ENCODE results near the gene RPTOR.

- no peak for TF ChIP-seq POLR2AphosphoS5 (IDR thresholded peaks at IDR 0.05; ENCODE audit: low read depth, low read length)
- no peak for TF ChIP-seq EZH2phosphoT487 (IDR thresholded peaks at IDR 0.05; ENCODE audit: borderline replicate concordance, low read depth)
- no peak for TF ChIP-seq REST (IDR thresholded peaks at IDR 0.05; ENCODE audit: low read depth, low read length)
Measured at GRCh38 chr17:80564545-80564944, 19.9 kb downstream of the RPTOR start.
